T follicular helper cell (primary cell): ENCODE results near the gene AACS.
A peak's percentile ranks its signal among the peaks of the same experiment; 100 is the strongest.
"Not testable (repeated sequence)": the region's sequence is repeated elsewhere in the genome, so short reads cannot be mapped to it uniquely, and the experiment has no call there.

Experiments used
- DNase-seq: peaks from one replicate; pipeline ENCODE4 v3.0.0-alpha.2; 2020; ENCODE audit warnings: low read depth
- total RNA-seq, 2 experiments: gene quantifications; one replicate each; lab custom pipeline; 2026; lab: John Stamatoyannopoulos, UW

Gene AACS
- 10.7 to 25.3 reads per million in 2 experiments for total RNA-seq

GRCh38 chr12:125065021-125065918, at the start of gene AACS:
Gene AACS (plus strand): TSS chr12:125065435. CDS start chr12:125065585, 150 bp downstream.
- DNase-seq, result peak; percentile 70

GRCh38 chr12:125015680-125016310, 49.4 kb upstream of the AACS start:
- DNase-seq, result no peak

- no peak for DNase-seq
Observed at GRCh38 chr12:125017801-125018200, 47.4 kb upstream of the AACS start.

- no peak for DNase-seq
Observed at GRCh38 chr12:125018356-125018755, 46.9 kb upstream of the AACS start.

GRCh38 chr12:125021096-125021495, 44.1 kb upstream of the AACS start:
- DNase-seq, result no peak

GRCh38 chr12:125021771-125022170, 43.5 kb upstream of the AACS start:
- no peak for DNase-seq

GRCh38 chr12:125023065-125023464, 42.2 kb upstream of the AACS start:
- no peak for DNase-seq

GRCh38 chr12:125024949-125025563, 40.2 kb upstream of the AACS start:
- DNase-seq, result no peak

- no peak for DNase-seq
Observed at GRCh38 chr12:125025606-125026235, 39.5 kb upstream of the AACS start.

GRCh38 chr12:125028106-125028505, 37.1 kb upstream of the AACS start:
- no peak for DNase-seq

GRCh38 chr12:125029761-125030358, 35.4 kb upstream of the AACS start:
- DNase-seq, result no peak

GRCh38 chr12:125031471-125031870, 33.8 kb upstream of the AACS start:
- DNase-seq, result not testable (repeated sequence)

- DNase-seq, result no peak
Observed at GRCh38 chr12:125032466-125033152, 32.6 kb upstream of the AACS start.

GRCh38 chr12:125033288-125033687, 31.9 kb upstream of the AACS start:
- no peak for DNase-seq

GRCh38 chr12:125038976-125039625, 26.1 kb upstream of the AACS start:
- DNase-seq, result no peak

- DNase-seq, result no peak
Observed at GRCh38 chr12:125049093-125049458, 16.2 kb upstream of the AACS start.

GRCh38 chr12:125050446-125050845, 14.8 kb upstream of the AACS start:
- no peak for DNase-seq

- DNase-seq, result no peak
Observed at GRCh38 chr12:125050868-125051267, 14.4 kb upstream of the AACS start.

- no peak for DNase-seq
Observed at GRCh38 chr12:125053821-125054220, 11.4 kb upstream of the AACS start.

GRCh38 chr12:125055591-125055990, 9.6 kb upstream of the AACS start:
- no peak for DNase-seq

- no peak for DNase-seq
Observed at GRCh38 chr12:125056306-125056705, 8.9 kb upstream of the AACS start.
